ENCODE results near the gene APOL2.

- no peak for TF ChIP-seq CTCF (IDR thresholded peaks at IDR 0.05)
- no peak for TF ChIP-seq POLR2AphosphoS5 (IDR thresholded peaks at IDR 0.05)
- no peak for TF ChIP-seq POLR2A (IDR thresholded peaks at IDR 0.05)
- TF ChIP-seq EP300 (IDR thresholded peaks at IDR 0.05): no peak
Measured at GRCh38 chr22:36237462-36238372, 1.6 kb downstream of the APOL2 start.

All from suprapubic skin (tissue), 4 donors.